Measurements from ENCODE around the gene KRTAP10-6.

Gene KRTAP10-6

GRCh38 chr21:44549525-44550211 is 42.6 kb downstream of the KRTAP10-6 start:
- no peak for TF ChIP-seq CTCF (IDR thresholded peaks at IDR 0.05; ENCODE audit: insufficient read depth, low read depth, low read length, missing control alignments)
- no peak for DNase-seq (ENCODE audit: low read depth)
- no peak overlapping the region for H3K4me3 ChIP-seq (ENCODE audit: low read length)

- peak; percentile 5 for DNase-seq (ENCODE audit: low read depth)
- TF ChIP-seq CTCF (IDR thresholded peaks at IDR 0.05; ENCODE audit: insufficient read depth, low read depth, low read length, missing control alignments) = no peak
- H3K4me3 ChIP-seq (ENCODE audit: low read length) = peak overlapping the region; percentile 18
Measured at GRCh38 chr21:44548922-44549321, 43.4 kb downstream of the KRTAP10-6 start.

GRCh38 chr21:44548381-44548780 is 43.9 kb downstream of the KRTAP10-6 start:
- no peak overlapping the region for H3K4me3 ChIP-seq (ENCODE audit: low read length)
- DNase-seq (ENCODE audit: low read depth) = no peak
- TF ChIP-seq CTCF (IDR thresholded peaks at IDR 0.05; ENCODE audit: insufficient read depth, low read depth, low read length, missing control alignments) = no peak

GRCh38 chr21:44547656-44548331 is 44.5 kb downstream of the KRTAP10-6 start:
- no peak overlapping the region for H3K4me3 ChIP-seq (ENCODE audit: low read length)
- DNase-seq (ENCODE audit: low read depth) = no peak
- no peak for TF ChIP-seq CTCF (IDR thresholded peaks at IDR 0.05; ENCODE audit: insufficient read depth, low read depth, low read length, missing control alignments)

- no peak for TF ChIP-seq CTCF (IDR thresholded peaks at IDR 0.05; ENCODE audit: insufficient read depth, low read depth, low read length, missing control alignments)
- DNase-seq (ENCODE audit: low read depth) = no peak
- H3K4me3 ChIP-seq (ENCODE audit: low read length) = no peak overlapping the region
Measured at GRCh38 chr21:44544566-44544965, 47.7 kb downstream of the KRTAP10-6 start.

- no peak for DNase-seq (ENCODE audit: low read depth)
- H3K4me3 ChIP-seq (ENCODE audit: low read length) = no peak overlapping the region
- TF ChIP-seq CTCF (IDR thresholded peaks at IDR 0.05; ENCODE audit: insufficient read depth, low read depth, low read length, missing control alignments) = no peak
Measured at GRCh38 chr21:44542716-44543115, 49.6 kb downstream of the KRTAP10-6 start.
